GM19463 (cell line): ENCODE measurements around the gene TAGLN.
A peak's percentile ranks its signal among the peaks of the same experiment; 100 is the strongest.
"Not testable (repeated sequence)": the region's sequence is repeated elsewhere in the genome, so short reads cannot be mapped to it uniquely, and the experiment has no call there.

Experiments used
- ATAC-seq: cut with Tn5 transposase; IDR thresholded peaks from one replicate; pipeline ENCODE4 v1.9.1; 2021; ENCODE audit warnings: mild to moderate bottlenecking, moderate library complexity; ENCODE audit not compliant: unreplicated experiment

Gene TAGLN

GRCh38 chr11:117180661-117181585 lies 18.2 kb upstream of the TAGLN start:
- peak; percentile 32 for ATAC-seq

DNA sequence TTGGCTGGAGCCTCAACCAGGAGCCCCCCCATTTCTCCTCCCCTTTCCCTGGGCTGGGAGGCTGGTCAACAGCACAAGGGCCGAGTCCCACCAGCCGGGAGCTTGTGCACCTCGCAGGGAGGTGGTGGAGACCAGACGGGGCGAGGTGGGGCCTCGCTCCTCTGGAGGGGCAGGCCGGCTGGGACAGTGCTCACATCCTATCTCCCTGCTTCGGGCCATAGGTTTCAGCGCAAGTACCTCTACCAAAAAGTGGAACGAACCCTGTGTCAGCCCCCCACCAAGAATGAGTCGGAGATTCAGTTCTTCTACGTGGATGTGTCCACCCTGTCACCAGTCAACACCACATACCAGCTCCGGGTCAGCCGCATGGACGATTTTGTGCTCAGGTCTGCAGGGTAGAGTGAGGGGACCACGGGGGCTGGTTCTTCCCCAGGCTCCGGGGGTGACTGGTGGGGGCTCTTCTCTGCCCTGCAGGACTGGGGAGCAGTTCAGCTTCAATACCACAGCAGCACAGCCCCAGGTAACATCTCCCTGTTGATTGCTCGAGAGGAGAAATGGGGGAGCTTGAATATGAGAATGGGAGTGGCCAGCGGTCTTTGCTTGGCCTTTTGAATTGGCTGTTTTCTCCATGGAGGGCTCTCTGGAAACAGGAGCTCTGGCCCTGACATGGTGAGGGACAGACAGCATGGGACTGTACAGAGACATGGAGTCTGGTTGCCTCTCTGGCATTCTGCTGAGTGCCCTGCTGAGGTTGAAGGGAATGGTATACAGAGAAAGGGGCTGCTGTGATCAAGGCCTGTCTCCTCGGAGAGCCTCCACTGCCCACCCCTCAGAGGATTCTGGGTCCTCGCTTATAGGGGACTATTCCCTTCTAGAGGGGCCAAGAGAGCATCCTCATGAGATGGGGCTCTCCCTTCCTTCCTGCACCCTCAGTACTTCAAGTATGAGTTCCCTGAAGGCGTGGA lies 17.3 kb upstream of the TAGLN start:
- no peak for ATAC-seq

- no peak for ATAC-seq
Observed at GRCh38 chr11:117182551-117182935, 16.6 kb upstream of the TAGLN start.

DNA sequence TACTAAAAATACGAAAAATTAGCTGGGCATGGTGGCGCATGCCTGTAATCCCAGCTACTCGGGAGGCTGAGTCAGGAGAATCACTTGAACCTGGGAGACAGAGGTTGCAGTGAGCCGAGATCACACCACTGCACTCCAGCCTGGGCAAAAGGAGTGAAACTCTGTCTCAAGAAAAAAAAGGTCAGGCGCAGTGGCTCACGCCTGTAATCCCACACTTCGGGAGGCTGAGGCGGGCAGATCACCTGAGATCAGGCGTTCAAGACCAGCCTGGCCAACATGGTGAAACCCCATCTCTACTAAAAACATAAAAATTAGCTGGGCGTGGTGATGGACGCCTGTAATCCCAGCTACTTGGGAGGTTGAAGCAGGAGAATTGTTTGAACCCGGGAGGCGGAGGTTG lies 16.0 kb upstream of the TAGLN start:
- ATAC-seq = not testable (repeated sequence)

- no peak for ATAC-seq
Observed at GRCh38 chr11:117183724-117184349, 15.3 kb upstream of the TAGLN start.

DNA sequence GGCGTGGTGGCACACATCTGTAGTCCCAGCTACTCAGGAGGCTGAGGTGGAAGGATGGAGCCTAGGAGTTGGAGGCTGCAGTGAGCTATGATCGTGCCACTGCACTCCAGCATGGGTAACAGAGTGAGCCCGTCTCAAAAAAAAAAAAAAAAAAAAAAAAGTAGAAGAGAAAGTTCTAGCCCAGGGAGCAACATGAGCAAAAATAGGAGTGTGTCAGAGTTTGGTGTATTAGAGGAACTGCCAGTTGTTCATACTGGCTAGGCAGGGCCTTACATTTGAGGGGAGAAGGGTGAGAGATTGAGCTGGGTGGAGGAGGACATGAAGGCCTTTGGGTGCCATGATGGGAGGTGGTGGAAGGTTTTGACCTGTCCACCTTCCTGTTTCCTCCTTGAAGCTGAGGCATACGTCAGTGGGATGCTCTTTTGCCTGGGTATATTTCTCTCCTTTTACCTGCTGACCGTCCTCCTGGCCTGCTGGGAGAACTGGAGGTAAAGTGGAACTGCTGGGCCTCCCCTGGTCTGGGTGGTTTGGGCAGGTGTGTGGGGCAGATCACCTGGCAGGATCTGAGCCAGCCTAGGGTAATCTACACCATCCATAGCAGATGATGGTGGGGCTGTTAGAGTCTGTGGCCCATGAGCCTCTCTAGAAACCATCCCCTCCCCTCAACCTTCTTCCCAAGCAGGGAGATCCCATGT lies 13.3 kb upstream of the TAGLN start:
- ATAC-seq = no peak

- ATAC-seq = no peak
Observed at GRCh38 chr11:117186431-117186761, 12.8 kb upstream of the TAGLN start.

DNA sequence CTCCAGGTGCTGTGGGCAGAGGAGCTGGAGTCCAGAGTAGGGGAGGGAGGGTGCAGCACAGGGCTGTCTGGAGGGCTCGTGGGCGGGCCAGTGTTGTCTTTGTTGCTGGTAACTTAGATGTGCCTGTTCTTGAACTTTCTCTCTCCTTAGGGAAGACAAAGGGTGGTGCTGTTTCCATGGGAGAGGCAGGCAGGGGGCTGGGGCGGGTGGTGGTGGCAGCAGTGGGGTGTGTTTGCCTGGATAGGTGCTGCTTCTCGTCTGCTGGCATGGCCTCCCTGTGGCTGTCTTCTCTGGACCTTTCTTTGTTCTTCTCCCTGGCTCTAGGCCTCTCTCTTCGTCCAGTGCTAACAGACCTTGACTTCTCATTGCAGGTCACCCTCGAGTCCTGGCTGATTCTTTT lies 12.2 kb upstream of the TAGLN start:
- no peak for ATAC-seq

GRCh38 chr11:117187428-117187798 lies 11.8 kb upstream of the TAGLN start:
- ATAC-seq = no peak

DNA sequence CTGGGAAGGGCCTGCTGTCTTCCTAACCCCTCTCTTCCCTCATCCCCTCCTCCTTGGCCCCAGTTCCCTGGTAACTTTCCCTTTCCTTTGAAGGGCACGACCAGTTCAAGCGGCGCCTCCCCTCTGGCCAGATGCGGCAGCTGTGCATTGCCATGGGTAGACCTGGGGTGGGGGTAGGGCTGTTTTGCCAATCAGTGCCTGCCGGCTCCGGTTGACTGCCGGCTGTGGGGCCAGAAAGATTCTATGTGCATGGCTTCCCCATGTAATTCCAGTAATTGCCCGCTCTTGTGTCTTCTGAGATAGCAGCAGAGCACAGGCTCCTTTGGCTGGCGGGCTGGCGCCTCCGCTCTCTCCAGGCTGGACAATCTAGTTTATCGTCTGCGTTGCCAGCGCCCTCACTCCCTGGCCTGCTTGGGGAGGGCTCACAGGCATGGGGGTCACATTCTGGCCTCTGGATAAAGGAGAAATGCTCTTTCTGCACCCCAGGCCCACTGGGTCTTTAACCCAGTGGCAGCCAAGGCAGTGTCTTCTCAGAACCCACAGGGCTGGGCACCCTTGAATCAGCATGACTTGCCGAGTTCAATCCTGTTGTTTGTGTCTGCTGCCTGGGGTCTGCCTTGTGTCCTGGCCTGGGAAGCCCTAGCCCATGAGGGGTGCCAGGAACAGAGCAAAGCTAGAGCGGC lies 11.2 kb upstream of the TAGLN start:
- ATAC-seq = no peak

DNA sequence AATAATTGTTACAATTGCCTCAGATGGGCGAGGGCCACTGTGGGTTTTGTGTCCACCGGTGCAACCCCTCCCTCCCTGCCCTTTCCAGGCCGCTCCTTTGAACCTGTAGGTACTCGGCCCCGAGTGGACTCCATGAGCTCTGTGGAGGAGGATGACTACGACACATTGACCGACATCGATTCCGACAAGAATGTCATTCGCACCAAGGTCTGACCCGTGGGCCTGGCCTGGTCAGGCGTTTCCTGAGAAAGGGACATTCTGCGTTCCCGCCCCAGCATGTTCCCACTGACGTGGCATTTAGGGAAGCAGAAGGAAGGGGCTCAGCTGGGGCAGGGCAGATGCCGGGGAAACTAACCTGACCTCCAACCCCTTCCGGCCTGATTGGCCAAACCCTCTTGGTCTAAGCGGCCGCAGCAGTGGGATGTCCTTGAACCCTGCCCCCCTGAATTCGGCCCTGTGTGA lies 10.5 kb upstream of the TAGLN start:
- no peak for ATAC-seq

- ATAC-seq = peak; percentile 84
Observed at GRCh38 chr11:117189191-117189940, 9.8 kb upstream of the TAGLN start.

- ATAC-seq = peak; percentile 6
Observed at GRCh38 chr11:117189941-117190544, 9.1 kb upstream of the TAGLN start.

- ATAC-seq = no peak
Observed at GRCh38 chr11:117191680-117192400, 7.3 kb upstream of the TAGLN start.

- ATAC-seq = no peak
Observed at GRCh38 chr11:117192401-117192875, 6.7 kb upstream of the TAGLN start.

DNA sequence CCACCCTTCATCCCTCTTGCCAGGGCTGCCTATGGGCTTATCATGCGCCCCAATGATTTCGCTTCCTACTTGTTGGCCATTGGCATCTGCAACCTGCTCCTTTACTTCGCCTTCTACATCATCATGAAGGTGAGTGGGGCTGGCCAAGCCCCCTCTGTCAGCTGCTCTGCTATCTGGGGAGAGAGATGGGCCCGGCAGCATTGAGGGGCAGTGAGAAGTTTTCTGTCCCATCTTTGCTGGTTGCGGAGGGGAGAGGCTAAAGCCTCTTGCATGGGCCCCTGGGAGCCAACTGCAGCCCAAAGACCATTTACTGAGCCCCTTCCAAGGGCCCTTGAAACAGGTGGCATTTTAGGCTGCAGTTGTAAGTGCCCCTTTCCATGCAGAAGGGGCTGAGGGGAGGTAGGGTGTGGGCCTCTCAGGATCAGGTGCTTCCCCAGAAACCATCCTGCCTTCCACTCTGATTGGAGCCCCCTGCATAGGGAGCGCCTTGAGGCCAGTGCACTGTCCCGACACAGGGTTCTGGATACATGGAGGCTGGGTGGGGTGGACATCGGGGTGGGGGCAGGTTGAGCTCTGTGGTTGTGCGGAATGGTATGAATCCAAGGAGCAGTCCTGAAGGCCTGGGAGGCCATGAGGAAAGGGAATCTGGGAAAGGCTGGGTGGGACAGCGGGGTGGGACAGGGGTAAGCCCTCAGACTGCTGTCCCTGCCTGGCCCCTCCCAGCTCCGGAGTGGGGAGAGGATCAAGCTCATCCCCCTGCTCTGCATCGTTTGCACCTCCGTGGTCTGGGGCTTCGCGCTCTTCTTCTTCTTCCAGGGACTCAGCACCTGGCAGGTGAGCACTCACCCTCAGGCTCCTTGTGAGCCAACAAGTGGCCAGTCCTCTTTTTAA lies 5.8 kb upstream of the TAGLN start:
- ATAC-seq = no peak

- ATAC-seq = no peak
Observed at GRCh38 chr11:117194267-117194666, 4.9 kb upstream of the TAGLN start.
